ENCODE measurements around the gene PGD. TPM values are rescaled to one million over a fixed set of nuclear protein-coding genes. Genes with fewer than 3 reads are reported as not detected.
A peak's percentile ranks its signal among the peaks of the same experiment; 100 is the strongest.
"Not testable (repeated sequence)": the region's sequence is repeated elsewhere in the genome, so short reads cannot be mapped to it uniquely, and the experiment has no call there.

PGD gene
- total RNA-seq, 2 donors from 2014 or later, result 68.0 to 105 TPM

DNA sequence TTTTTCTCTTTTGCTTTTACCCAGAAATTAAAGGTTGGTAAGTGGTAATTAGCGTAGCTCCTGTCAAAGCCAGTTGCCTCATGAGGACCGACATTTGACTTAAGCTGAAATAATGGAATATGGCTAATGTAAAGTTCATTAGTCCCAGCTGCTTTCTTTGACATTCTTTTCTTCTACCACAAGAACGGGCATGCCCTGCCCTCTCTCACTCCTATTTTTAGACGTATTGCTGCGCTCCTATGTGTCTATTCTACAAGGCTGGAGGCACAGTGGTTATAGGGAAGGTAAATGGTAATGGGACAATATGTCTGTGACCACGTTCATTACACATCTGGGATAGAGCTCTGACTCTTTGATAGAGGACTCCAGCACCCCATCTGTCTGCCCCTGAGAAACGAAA is 57.8 kb downstream of the PGD start:
- intact Hi-C loops (cut with DNase I, micrococcal nuclease), result no loop called here
- ATAC-seq, result no peak
- no peak for DNase-seq

DNA sequence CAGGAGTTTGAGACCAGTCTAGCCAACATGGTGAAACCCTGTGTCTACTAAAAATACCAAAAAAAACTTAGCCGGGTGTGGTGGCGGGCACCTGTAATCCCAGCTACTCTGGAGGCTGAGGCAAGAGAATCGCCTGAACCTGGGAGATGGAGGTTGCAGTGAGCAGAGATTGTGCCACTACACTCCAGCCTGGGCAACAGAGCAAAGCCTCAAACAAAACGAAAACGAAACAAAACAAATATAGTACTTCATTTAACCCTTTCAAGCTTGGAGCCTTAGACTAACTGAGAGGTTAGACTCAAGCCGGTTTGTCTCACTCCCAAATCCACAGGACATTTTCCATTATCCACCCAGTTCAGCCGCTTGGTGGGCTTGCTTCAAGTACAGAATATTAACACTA is 58.6 kb downstream of the PGD start:
- DNase-seq; ATAC-seq; intact Hi-C loops (cut with DNase I, micrococcal nuclease): not testable (repeated sequence)

DNA sequence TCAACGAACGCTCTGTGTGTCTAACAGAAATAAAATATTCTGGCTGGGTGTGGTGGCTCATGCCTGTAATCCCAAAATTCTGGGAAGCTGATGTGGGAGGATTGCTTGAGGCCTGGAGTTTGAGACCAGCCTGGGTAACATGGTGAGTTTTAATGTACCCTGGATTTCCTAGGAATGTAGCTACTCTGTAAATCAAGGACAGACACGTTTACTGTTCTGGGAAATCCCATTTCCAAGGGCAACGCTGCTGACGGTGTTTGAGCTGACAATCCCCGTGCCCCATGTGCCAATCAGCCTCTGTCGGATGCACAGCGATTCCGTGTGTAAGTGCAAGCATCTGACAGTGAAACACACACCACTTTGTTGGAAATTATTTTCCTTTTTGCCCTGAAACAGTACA is 59.0 kb downstream of the PGD start:
- ATAC-seq, result no peak
- intact Hi-C loops (cut with DNase I, micrococcal nuclease), result no loop called here
- no peak for DNase-seq

GRCh38 chr1:10459184-10459583 is 60.3 kb downstream of the PGD start:
- peak; percentile 24 for ATAC-seq
- intact Hi-C loops (cut with DNase I, micrococcal nuclease), result no loop called here
- DNase-seq, result no peak

DNA sequence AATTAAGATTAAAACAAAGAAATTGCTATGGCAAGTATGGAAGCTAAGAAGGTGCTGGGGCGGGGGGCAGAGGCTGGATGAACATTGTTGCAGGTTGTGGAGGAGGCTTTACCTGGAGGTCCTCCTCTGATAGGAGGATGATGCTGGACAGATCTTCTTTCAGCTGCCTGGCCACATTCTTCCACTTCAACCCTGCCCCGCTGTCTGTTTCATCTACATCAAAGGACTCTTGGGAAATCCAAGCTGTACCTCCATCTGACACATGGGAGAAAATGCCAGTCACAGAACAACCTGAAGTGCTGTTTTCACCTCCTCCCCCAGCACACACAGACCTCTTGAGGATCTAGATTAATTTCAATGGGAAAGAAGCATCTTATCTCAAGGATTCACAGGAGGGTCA is 68.2 kb downstream of the PGD start:
- DNase-seq, result no peak
- ATAC-seq, result no peak
- intact Hi-C loops (cut with DNase I, micrococcal nuclease), result no loop called here

DNA sequence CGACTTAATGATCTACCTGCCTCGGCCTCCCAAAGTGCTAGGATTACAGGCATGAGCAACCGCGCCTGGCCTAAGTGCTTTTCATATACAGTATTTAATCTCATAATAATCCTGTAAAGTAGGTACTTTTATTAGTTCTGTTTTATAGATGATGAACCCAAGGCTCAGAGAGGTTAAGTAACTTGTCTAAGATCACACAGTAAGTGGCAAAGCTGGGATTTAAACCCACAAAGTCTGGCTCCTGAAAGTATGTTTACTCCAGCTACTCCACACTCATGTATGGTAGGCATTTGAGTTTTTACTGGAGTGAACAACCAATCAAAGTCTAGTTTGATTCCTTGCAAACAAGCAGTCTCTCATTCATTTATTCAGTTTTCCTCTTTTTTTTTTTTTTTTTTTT is 71.2 kb downstream of the PGD start:
- DNase-seq, result no peak
- intact Hi-C loops (cut with DNase I, micrococcal nuclease), result no loop called here
- no peak for ATAC-seq

Other genes with a start within 250 kb of the PGD start
- 10 to 100 TPM; 44.6 to 45.3 TPM for gene KIF1B, start 188.5 kb upstream of the PGD start, total RNA-seq
- 10 to 100 TPM; 11.8 to 11.9 TPM for gene CENPS, start 31.4 kb downstream of the PGD start, total RNA-seq
- gene CORT, start 51.0 kb downstream of the PGD start, total RNA-seq, result under 1 TPM; 0.34 to 0.52 TPM
- gene DFFA, start 73.5 kb downstream of the PGD start, total RNA-seq, result 10 to 100 TPM; 22.6 to 26.8 TPM
- gene PEX14, start 75.9 kb downstream of the PGD start, total RNA-seq, result 10 to 100 TPM; 19.7 to 21.5 TPM